Measurements from ENCODE around the gene CNNM4.

Gene CNNM4

DNA sequence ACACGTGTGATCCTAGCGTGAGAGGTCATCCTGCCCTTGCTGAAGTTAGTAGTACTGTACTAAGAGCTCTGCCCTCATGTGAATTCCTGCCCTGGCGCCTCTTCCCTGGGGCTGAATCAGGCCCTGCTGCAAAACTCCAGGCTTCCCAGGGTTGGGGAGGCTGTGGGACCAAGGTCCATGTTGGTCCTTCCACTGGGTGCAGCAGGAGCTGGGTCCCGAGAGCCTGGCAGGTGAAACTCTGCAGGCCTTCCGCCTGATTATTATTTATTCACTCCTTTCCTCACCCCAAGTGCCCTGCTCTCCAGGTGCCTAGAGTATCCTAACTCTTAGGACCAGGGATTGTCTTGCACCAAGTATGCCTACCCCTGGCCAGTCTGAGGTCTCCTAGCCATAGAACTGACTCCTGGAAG, 50.1 kb downstream of the CNNM4 start:
- in situ Hi-C loops (cut with MboI; ENCODE audit: low sequenced_read_pairs): no loop called here

DNA sequence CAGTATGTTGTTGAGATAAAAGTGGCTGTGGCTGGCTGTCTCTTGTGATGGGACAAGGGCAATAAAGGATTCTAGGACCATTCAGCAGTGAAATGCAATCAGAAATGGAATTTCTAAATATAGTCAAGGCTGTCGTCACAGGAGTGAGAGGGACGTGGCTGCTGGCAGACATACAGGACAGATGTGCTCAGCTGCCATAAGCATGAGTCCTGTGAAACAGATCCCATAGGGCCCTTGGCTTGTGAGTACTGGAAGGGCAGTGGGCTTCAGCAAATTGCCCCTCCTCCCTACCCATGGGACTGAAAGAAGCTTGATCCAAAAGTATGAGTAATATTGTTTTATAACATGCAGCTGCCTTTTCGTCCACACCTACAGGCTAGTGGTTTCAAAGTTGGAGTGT, 51.2 kb downstream of the CNNM4 start:
- in situ Hi-C loops (cut with MboI; ENCODE audit: low sequenced_read_pairs): no loop called here

- in situ Hi-C loops (cut with MboI; ENCODE audit: low sequenced_read_pairs): no loop called here
Observed at GRCh38 chr2:96813656-96814055, 53.0 kb downstream of the CNNM4 start.

DNA sequence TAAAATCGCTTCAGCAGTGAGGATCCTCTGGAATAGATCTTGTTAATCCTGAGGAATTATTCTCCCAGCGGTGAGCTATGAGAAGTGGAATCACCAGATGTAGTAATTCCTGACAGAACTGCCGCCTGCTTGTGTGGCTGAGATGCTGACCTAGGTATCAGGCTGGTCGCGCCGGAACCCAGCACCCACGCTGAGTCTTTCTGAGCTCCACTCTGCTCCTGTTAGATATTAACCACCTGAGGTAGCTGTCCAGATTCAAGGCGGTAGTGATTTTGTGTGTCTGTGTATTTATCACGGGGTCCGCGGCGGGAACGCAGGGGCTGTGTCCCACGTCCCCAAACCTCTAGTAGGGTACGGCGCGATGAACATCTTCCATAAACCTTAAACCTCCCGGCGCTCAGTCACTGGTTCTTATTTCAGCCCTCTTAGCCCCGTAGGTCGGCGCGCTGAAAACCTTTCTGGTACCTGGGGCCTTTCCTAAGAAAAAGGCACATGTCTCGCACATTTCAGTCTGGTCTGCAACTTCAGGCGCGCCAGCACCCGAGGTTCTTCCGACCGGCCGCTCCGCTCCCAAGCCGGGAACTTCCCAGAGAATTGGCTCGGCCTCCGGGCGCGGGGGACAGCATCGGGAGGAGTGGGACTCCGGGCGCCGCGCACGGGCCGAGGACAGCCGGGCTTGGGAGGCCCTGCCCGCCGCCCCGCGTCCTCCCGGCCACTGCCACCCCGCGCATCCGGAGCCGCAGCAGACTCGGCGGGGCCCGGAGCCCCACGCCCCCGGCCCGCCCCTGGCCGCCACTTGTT, 54.8 kb downstream of the CNNM4 start:
- in situ Hi-C loops (cut with MboI; ENCODE audit: low sequenced_read_pairs): no loop called here

- in situ Hi-C loops (cut with MboI; ENCODE audit: low sequenced_read_pairs): no loop called here
Observed at GRCh38 chr2:96816127-96816835, 55.6 kb downstream of the CNNM4 start, which contains the start of gene CNNM3. Gene CNNM3, plus strand, starts transcription at chr2:96816268. Its CDS starts 10 bp downstream, at chr2:96816278.

DNA sequence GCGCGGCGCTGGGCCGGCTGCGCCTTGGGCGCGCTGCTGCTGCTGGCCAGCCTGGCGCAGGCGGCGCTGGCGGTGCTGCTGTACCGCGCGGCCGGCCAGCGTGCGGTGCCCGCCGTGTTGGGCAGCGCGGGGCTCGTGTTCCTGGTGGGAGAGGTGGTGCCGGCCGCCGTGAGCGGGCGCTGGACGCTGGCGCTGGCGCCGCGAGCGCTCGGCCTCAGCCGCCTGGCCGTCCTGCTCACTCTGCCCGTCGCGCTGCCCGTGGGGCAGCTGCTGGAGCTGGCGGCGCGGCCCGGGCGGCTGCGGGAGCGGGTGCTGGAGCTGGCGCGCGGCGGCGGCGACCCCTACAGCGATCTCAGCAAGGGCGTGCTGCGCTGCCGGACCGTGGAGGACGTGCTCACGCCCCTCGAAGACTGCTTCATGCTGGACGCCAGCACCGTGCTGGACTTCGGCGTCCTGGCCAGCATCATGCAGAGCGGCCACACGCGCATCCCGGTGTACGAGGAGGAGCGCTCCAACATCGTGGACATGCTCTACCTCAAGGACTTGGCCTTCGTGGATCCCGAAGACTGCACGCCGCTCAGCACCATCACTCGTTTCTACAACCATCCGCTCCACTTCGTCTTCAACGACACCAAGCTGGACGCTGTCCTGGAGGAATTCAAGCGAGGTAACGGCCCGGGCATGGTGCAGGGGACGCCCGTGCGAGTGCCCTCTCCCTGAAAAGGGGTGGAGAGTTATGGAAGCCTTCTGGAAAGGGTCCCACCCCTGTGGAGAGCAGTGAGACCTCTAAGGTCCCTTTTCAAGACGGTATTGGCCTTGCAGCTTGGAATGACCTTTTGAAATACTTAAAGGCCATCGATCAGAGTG, 56.4 kb downstream of the CNNM4 start:
- in situ Hi-C loops (cut with MboI; ENCODE audit: low sequenced_read_pairs): no loop called here

- in situ Hi-C loops (cut with MboI; ENCODE audit: low sequenced_read_pairs): no loop called here
Observed at GRCh38 chr2:96817882-96818281, 57.2 kb downstream of the CNNM4 start.

DNA sequence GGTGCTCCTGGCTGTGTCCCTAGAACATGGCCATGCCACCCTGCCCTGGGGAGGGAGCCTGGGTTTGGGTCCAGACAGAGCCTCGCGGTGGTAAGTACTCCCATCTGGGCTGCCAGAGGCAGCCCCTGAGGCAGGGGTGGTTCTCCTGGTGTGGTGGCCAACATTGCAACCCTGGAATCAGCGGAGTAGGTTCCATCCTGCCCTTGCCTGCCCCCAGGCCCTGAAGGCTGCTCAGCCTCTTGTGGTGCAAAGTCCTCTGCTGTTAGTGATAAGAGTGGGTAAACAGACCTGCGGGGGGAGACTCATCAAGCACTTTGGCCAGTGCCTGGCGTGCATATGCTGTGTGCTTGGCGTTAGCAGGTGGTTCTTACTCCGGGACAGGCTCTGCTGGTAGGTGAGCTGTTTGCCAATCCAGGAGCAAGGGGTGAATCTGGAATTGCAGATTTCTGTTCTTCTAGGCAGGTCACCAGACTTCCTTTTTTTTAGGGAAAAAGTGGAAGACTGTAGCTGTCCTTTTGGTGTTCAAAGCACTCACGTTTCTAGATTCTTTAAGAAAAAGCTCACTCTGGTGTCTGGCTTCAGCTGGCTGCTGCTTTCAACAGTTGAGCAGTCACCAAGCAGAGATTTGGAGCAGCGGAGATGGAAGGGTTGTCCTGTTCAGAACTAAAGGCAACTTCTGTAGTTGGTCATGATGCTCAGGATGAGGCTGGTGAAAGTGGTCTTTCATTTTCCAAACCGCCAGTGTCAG, 58.6 kb downstream of the CNNM4 start:
- in situ Hi-C loops (cut with MboI; ENCODE audit: low sequenced_read_pairs): no loop called here

- in situ Hi-C loops (cut with MboI; ENCODE audit: low sequenced_read_pairs): no loop called here
Observed at GRCh38 chr2:96819876-96820511, 59.3 kb downstream of the CNNM4 start.

DNA sequence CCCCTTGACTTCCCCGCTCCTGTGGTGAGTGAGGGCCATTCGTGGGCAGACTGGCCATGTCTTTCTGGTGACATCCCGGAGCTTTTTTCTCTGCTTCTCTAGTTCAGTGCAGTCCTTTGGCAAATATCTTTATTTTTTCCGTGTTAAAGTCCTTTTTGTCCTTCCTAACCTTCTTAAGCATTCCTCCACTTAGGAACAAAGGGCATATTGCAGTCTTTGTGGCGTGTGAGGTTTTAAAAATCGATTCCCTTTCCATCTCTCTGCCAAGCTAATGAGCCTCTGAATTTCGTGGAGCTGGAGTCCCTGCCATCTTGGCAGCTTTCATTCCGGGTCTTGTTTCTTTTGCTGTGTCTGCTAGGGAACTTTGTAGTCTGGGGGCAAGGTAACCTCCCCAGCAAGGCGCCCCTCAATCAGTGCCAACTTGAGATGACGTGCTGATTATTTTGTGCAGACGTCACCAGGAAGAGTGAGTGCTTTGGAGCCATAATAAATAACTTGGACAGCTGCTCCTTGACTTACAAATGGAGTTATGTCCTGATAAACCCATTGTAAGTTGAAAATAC, 60.5 kb downstream of the CNNM4 start:
- in situ Hi-C loops (cut with MboI; ENCODE audit: low sequenced_read_pairs): no loop called here

GRCh38 chr2:96822786-96823185, 62.1 kb downstream of the CNNM4 start:
- in situ Hi-C loops (cut with MboI; ENCODE audit: low sequenced_read_pairs): no loop called here

- in situ Hi-C loops (cut with MboI; ENCODE audit: low sequenced_read_pairs): no loop called here
Observed at GRCh38 chr2:96823198-96823597, 62.5 kb downstream of the CNNM4 start.

GRCh38 chr2:96824079-96824870, 63.6 kb downstream of the CNNM4 start:
- in situ Hi-C loops (cut with MboI; ENCODE audit: low sequenced_read_pairs): no loop called here

GRCh38 chr2:96825057-96825456, 64.4 kb downstream of the CNNM4 start:
- in situ Hi-C loops (cut with MboI; ENCODE audit: low sequenced_read_pairs): no loop called here

- in situ Hi-C loops (cut with MboI; ENCODE audit: low sequenced_read_pairs): no loop called here
Observed at GRCh38 chr2:96826546-96827278, 66.0 kb downstream of the CNNM4 start.

DNA sequence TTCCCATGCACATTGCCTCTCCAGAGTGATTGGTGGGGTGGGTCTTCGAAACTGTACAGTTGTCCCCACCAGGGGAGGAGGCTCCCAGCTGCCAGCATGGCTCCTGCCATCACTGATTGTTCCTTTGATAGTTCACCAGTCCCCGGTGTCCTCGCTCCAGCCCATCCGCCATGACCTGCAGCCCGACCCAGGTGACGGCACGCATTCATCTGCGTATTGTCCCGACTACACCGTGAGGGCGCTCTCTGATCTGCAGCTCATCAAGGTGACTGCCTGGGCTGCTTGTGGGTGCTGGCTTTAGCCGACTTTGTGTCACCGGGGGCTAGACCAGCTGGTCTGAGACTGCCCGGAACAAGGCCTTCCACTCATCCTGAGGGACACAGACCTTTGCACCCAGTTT, 67.7 kb downstream of the CNNM4 start:
- in situ Hi-C loops (cut with MboI; ENCODE audit: low sequenced_read_pairs): no loop called here

GRCh38 chr2:96828874-96829273, 68.2 kb downstream of the CNNM4 start:
- in situ Hi-C loops (cut with MboI; ENCODE audit: low sequenced_read_pairs): no loop called here

GRCh38 chr2:96830044-96830562, 69.4 kb downstream of the CNNM4 start:
- in situ Hi-C loops (cut with MboI; ENCODE audit: low sequenced_read_pairs): no loop called here
